Measurements from ENCODE around the gene SNX33. TPM values are rescaled to one million over a fixed set of nuclear protein-coding genes. Genes with fewer than 3 reads are reported as not detected.
"Not testable (repeated sequence)": the region's sequence is repeated elsewhere in the genome, so short reads cannot be mapped to it uniquely, and the experiment has no call there.

The SNX33 gene
- total RNA-seq, 1 donor from 2014 or later, result 15.0 TPM

DNA sequence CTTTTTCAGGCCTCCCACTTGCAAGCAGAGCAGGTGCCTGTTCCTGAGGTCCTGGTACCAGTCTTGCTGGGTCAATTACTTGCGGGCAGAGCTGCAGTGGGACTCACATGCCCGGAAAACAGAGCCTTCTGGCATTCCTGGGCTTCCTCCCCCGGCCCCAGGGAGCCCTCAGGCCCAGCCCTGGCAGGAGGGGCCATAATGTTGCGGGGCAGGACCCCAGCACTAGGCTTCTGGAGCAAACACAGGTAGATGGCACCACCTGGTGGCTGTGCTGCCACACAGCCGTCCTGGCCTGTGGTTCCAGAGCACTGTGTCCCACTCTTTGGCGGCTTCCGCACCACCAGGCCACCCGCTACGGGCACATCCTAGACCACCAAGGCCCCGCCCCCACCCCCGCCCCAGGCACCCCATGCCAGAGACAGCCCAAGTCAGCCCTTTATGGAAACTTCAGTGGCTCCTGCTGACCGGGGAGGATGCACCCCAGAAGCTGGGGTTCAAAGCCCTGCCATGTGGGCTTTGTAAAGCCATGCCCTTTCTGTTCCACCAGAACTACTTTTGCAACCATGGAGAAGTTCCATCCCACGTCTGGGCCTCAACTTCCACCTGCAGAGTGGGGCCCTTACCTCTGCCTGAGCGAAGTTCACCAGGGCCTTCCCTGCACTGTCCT lies 36.1 kb downstream of the SNX33 start:
- not testable (repeated sequence) for FAIRE-seq; H3K36me3 ChIP-seq (ENCODE audit: control insufficient read depth, insufficient read depth, low read length); H3K4me3 ChIP-seq (ENCODE audit: low read depth, low read length); H3K27me3 ChIP-seq (ENCODE audit: control insufficient read depth, insufficient read depth, low read length)
- peak; percentile 32 for DNase-seq (ENCODE audit: low read depth)
- TF ChIP-seq CTCF (IDR thresholded peaks at IDR 0.05; ENCODE audit: insufficient read depth, low read length, severe bottlenecking), result peak; percentile 90

DNA sequence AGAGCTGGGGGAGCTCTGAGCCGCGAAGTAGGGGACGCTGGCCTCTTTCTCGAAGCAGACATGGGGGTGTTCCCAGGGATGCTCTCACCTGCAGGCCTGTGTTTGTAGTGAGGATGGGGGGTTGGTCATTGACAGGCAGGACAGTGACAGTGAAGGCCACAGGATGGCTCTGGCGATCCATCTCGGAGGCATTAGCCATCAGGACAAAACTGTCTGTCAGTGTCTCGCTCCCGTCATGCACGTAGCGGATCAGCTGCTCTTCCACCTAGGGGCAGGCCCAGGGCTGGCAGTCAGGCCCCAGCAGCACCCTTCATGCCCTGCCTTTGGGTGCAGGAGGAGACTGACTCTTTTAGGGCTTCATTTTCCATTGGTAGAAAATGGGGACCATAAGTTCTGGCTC lies 36.9 kb downstream of the SNX33 start:
- Histone ChIP-seq H3K27me3 (ENCODE audit: control insufficient read depth, insufficient read depth, low read length) (no peaks in the 10 kb centered on the region), H3K36me3 (ENCODE audit: control insufficient read depth, insufficient read depth, low read length) (no peaks in the 10 kb centered on the region), H3K4me3 (ENCODE audit: low read depth, low read length) (no peak overlapping the region)
- no peak for TF ChIP-seq CTCF (IDR thresholded peaks at IDR 0.05; ENCODE audit: insufficient read depth, low read length, severe bottlenecking)
- FAIRE-seq (peak; percentile 40), DNase-seq (ENCODE audit: low read depth) (no peak)

DNA sequence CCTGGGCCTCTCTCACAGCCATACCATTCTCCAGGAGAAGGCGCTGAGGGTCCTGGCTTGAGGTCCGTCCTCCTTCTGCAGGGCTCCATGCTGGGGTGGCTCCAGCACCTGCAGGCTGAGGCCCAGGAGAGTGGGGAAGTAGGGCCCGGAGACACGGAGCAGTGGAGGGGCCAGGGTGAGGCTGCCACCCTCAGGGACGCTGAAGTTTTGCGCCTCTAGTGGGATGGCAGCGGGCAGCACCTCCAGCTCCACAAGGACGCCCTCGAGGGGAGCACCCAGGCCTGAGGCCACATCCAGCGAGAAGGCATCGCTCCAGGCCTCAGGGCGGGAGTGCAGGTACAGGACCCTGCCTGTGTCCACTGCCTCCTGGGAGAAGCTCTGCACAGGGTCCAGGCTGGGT lies 37.5 kb downstream of the SNX33 start:
- no peaks in the 10 kb centered on the region for H3K36me3 ChIP-seq (ENCODE audit: control insufficient read depth, insufficient read depth, low read length)
- DNase-seq (ENCODE audit: low read depth) (no peak), FAIRE-seq (no peak)
- H3K27me3 ChIP-seq (ENCODE audit: control insufficient read depth, insufficient read depth, low read length), result no peaks in the 10 kb centered on the region
- no peak overlapping the region for H3K4me3 ChIP-seq (ENCODE audit: low read depth, low read length)
- TF ChIP-seq CTCF (IDR thresholded peaks at IDR 0.05; ENCODE audit: insufficient read depth, low read length, severe bottlenecking), result no peak

GRCh38 chr15:75686212-75686642 lies 38.5 kb downstream of the SNX33 start:
- not testable (repeated sequence) for H3K4me3 ChIP-seq (ENCODE audit: low read depth, low read length); H3K27me3 ChIP-seq (ENCODE audit: control insufficient read depth, insufficient read depth, low read length); H3K36me3 ChIP-seq (ENCODE audit: control insufficient read depth, insufficient read depth, low read length)
- DNase-seq (ENCODE audit: low read depth) (peak; percentile 27), FAIRE-seq (peak; percentile 80)
- peak; percentile 71 for TF ChIP-seq CTCF (IDR thresholded peaks at IDR 0.05; ENCODE audit: insufficient read depth, low read length, severe bottlenecking)

- FAIRE-seq (no peak), DNase-seq (ENCODE audit: low read depth) (no peak)
- Histone ChIP-seq H3K36me3 (ENCODE audit: control insufficient read depth, insufficient read depth, low read length) (peaks cover 1% of the 10 kb centered on the region), H3K27me3 (ENCODE audit: control insufficient read depth, insufficient read depth, low read length) (no peaks in the 10 kb centered on the region), H3K4me3 (ENCODE audit: low read depth, low read length) (no peak overlapping the region)
- TF ChIP-seq CTCF (IDR thresholded peaks at IDR 0.05; ENCODE audit: insufficient read depth, low read length, severe bottlenecking), result no peak
Measured at GRCh38 chr15:75687486-75688277, 40.0 kb downstream of the SNX33 start.
